K562 (cell line): ENCODE results near the gene YAF2. TPM values are rescaled to one million over a fixed set of nuclear protein-coding genes. Genes with fewer than 3 reads are reported as not detected.

Experiments used
- ATAC-seq: fragments of 200-7000 bp; cut with Tn5 transposase; 3 replicates; pipeline ENCODE4 v1.9.1; 2020; ENCODE audit warnings: moderate library complexity
- BruUV-seq: library from RNA; stranded (reverse); fragments of 400-500 nt; replicated peaks from 2 replicates; lab custom pipeline; 2021; lab: Mats Ljungman, UMichigan
- CTCF ChIA-PET: fragments of 300-600 bp; formaldehyde crosslinking; extraction: SDS; loops from one replicate; lab custom pipeline; 2021; ENCODE audit warnings: low intra/inter-chr PET ratio; lab: Yijun Ruan, JAX
- POLR2A ChIA-PET: fragments of 300-600, 350-650 bp; sonication (Branson Sonifier 250); formaldehyde crosslinking; extraction: SDS; loops from one replicate; lab custom pipeline; 2021; ENCODE audit warnings: antibody characterized with exemption, inconsistent platforms; lab: Yijun Ruan, JAX
- DNase-seq, 4 experiments: peaks; one replicate each; pipeline versions ENCODE4 v3.0.0 to v3.0.0-alpha.2; 2011 to 2018; ENCODE audit warnings: low spot score in 3 of 4, mixed read lengths in 3 of 4; ENCODE audit errors: extremely low read depth in 1 of 4
- FAIRE-seq: peaks from 2 replicates; lab custom pipeline; 2011; peaks lifted over from hg19 to GRCh38; lab: Jason Lieb, UNC
- H2AFZ ChIP-seq: 2 replicates; pipeline ENCODE4 v1.6.0; 2011; ENCODE audit warnings: low read depth, low read length, control low read depth, inconsistent platforms
- H3K27ac ChIP-seq: fragments of 200-600 bp; 3 replicates; pipeline ENCODE4 v1.8.0; 2011; ENCODE audit warnings: low read depth, mild to moderate bottlenecking, control low read depth, inconsistent platforms, low read length, moderate library complexity, mixed read lengths; ENCODE audit errors: extremely low read depth
- H3K27me3 ChIP-seq, 2 experiments: fragments of 300-600 bp in 1 of 2; 2 replicates in 1 of 2; 3 replicates in 1 of 2; pipeline versions ENCODE4 v1.6.0 to v1.8.0; 2011; ENCODE audit warnings: inconsistent platforms in 2 of 2, low read length in 2 of 2, mild to moderate bottlenecking in 1 of 2, mixed read lengths in 1 of 2, moderate library complexity in 1 of 2; ENCODE audit not compliant: control insufficient read depth in 2 of 2, insufficient read depth in 2 of 2
- H3K36me3 ChIP-seq: fragments of 300-600 bp; 3 replicates; pipeline ENCODE4 v1.8.0; 2011; ENCODE audit warnings: mild to moderate bottlenecking, low read length, inconsistent platforms; ENCODE audit not compliant: control insufficient read depth, insufficient read depth
- H3K4me1 ChIP-seq, 2 experiments: fragments of 200-600 bp in 1 of 2; replicated peaks in 1 of 2; 2 replicates in 1 of 2; 3 replicates in 1 of 2; pipeline versions ENCODE4 v1.5.1 to v1.8.0; 2011; ENCODE audit warnings: inconsistent platforms in 2 of 2, low read length in 2 of 2, mild to moderate bottlenecking in 1 of 2, mixed read lengths in 1 of 2, moderate library complexity in 1 of 2; ENCODE audit not compliant: control insufficient read depth in 2 of 2, insufficient read depth in 2 of 2
- H3K4me2 ChIP-seq: 2 replicates; pipeline ENCODE4 v1.6.1; 2011; ENCODE audit warnings: low read length, control low read depth, inconsistent platforms, mixed read lengths; ENCODE audit not compliant: insufficient read depth
- H3K4me3 ChIP-seq: fragments of 200-600 bp; sonication (generic), shearing (Covaris generic); 2 replicates; pipeline ENCODE4 v1.5.1; 2016; ENCODE audit warnings: control low read depth, inconsistent platforms
- H3K79me2 ChIP-seq: fragments of 200-600 bp; 3 replicates; pipeline ENCODE4 v1.8.0; 2011; ENCODE audit warnings: low read length, inconsistent platforms; ENCODE audit not compliant: control insufficient read depth, insufficient read depth
- H3K9ac ChIP-seq, 2 experiments: 2 replicates each; pipeline versions ENCODE4 v1.6.0 to v1.6.1; 2011; ENCODE audit warnings: low read depth in 2 of 2, low read length in 2 of 2, control low read depth in 1 of 2, inconsistent platforms in 1 of 2, mild to moderate bottlenecking in 1 of 2, mixed read lengths in 1 of 2; ENCODE audit not compliant: insufficient read depth in 1 of 2
- H3K9me1 ChIP-seq: one replicate; pipeline ENCODE4 v1.6.0; 2011; ENCODE audit warnings: inconsistent platforms, mild to moderate bottlenecking, low read length, moderate library complexity; ENCODE audit not compliant: control insufficient read depth, insufficient read depth
- H3K9me3 ChIP-seq: replicated peaks from 2 replicates; pipeline ENCODE4 v1.5.1; 2011; ENCODE audit warnings: low read depth, low read length, inconsistent platforms; ENCODE audit not compliant: control insufficient read depth, insufficient read depth
- H4K20me1 ChIP-seq: replicated peaks from 2 replicates; pipeline ENCODE4 v1.6.1; 2011; ENCODE audit warnings: low read length, inconsistent platforms, mixed read lengths; ENCODE audit not compliant: control insufficient read depth, insufficient read depth
- CAMTA2 ChIP-seq: fragments of 250-450 bp; sonication (Bioruptor Pico); conservative IDR thresholded peaks from 2 replicates; pipeline ENCODE4 v1.5.1; 2022
- E2F3 ChIP-seq: fragments of 250-450 bp; sonication (Bioruptor Pico); IDR thresholded peaks from 2 replicates; pipeline ENCODE4 v1.4.0; 2020; ENCODE audit warnings: mild to moderate bottlenecking
- KLF13 ChIP-seq: fragments of 450-650 bp; IDR thresholded peaks from 2 replicates; pipeline ENCODE4 v1.6.1; 2016; ENCODE audit warnings: missing genetic modification characterization, low read depth, mild to moderate bottlenecking, missing compliant biosample characterization, moderate library complexity, borderline replicate concordance
- RBM15 ChIP-seq: fragments of 200-400 bp; formaldehyde crosslinking; IDR thresholded peaks from 2 replicates; pipeline ENCODE4 v1.6.1; 2018; ENCODE audit warnings: mild to moderate bottlenecking, low read length, moderate library complexity; ENCODE audit not compliant: insufficient read depth
- SAP30 ChIP-seq: fragments of 200-600 bp; sonication (generic); IDR thresholded peaks from 2 replicates; pipeline ENCODE4 v1.6.1; 2012; ENCODE audit warnings: borderline replicate concordance, low read depth, mild to moderate bottlenecking, moderate library complexity, low read length, control low read depth, inconsistent platforms; ENCODE audit not compliant: insufficient read depth, poor library complexity, severe bottlenecking
- TAF1 ChIP-seq: IDR thresholded peaks from 2 replicates; pipeline ENCODE4 v1.6.1; 2011; ENCODE audit warnings: mild to moderate bottlenecking, low read length, moderate library complexity; ENCODE audit not compliant: insufficient read depth, control insufficient read depth, severe bottlenecking; ENCODE audit errors: extremely low read depth
- ZNF584 ChIP-seq: fragments of 200-800 bp; sonication (Bioruptor generic); IDR thresholded peaks from 2 replicates; pipeline ENCODE4 v1.6.1; 2016; ENCODE audit warnings: low read depth, mild to moderate bottlenecking, missing genetic modification characterization, missing compliant biosample characterization
- ZNF586 ChIP-seq: fragments of 450-650 bp; formaldehyde crosslinking; conservative IDR thresholded peaks from 2 replicates; pipeline ENCODE4 v1.4.0; 2020; ENCODE audit warnings: mild to moderate bottlenecking, moderate library complexity
- WGBS: fragments of 100-300 bp; shearing (Covaris generic); methylation state at CpG from one replicate; pipeline ENCODE4 v1.1.6; 2016; ENCODE audit warnings: low coverage, mixed read lengths; ENCODE audit not compliant: insufficient coverage; ENCODE audit errors: missing lambda C conversion rate; 5-methylcytosine and 5-hydroxymethylcytosine counted together
- in situ Hi-C: fragments of 300-500 bp; cut with MboI; formaldehyde crosslinking; loops from 4 replicates; pipeline ENCODE4 v1.15.0; 2018; ENCODE audit warnings: inconsistent platforms, mixed read lengths
- intact Hi-C: fragments of 100-400 bp; cut with micrococcal nuclease; formaldehyde crosslinking; loops from 2 replicates; pipeline ENCODE4 v1.14.2; 2022
- polyA plus RNA-seq, 8 experiments: library from polyadenylated mRNA; depleted of rRNA in 4 of 8; stranded (reverse) in 5 of 8; unstranded in 3 of 8; fragments of >200 nt; fragmentation: Nextera tagmentation in 2 of 8; fragmentation: Illumina TruSeq in 1 of 8; extraction: Ambion mirVana in 2 of 8; extraction: Trizol in 1 of 8; gene quantifications; 2 replicates each; pipeline versions ENCODE4 v1.2.1 to v1.2.3, GENCODE V29; 2011 to 2014; ENCODE audit warnings: inconsistent platforms in 1 of 8, missing spikeins in 1 of 8
- total RNA-seq, 7 experiments: library from RNA; depleted of rRNA in 6 of 7; stranded (reverse); fragments of >200 nt in 6 of 7; fragmentation: Illumina TruSeq in 2 of 7; extraction: Trizol in 2 of 7; gene quantifications; 2 replicates each; pipeline versions ENCODE4 v1.2.1 to v1.2.3, GENCODE V29; 2011 to 2021; ENCODE audit warnings: low replicate concordance in 1 of 7
- TF ChIP-seq, protein P1 (sequence below): fragments of 450-650 bp; formaldehyde crosslinking; IDR thresholded peaks from 2 replicates; pipeline ENCODE4 v1.4.0; 2022; ENCODE audit warnings: mild to moderate bottlenecking, moderate library complexity
- TF ChIP-seq, protein P2 (sequence below): IDR thresholded peaks from 3 replicates; pipeline ENCODE4 v1.6.1; 2011; ENCODE audit warnings: borderline replicate concordance, mild to moderate bottlenecking; ENCODE audit not compliant: insufficient read length, insufficient read depth
- TF ChIP-seq, protein P3 (sequence below): fragments of 250-450 bp; sonication (Bioruptor Pico); IDR thresholded peaks from 2 replicates; pipeline ENCODE4 v1.8.0; 2022; ENCODE audit warnings: moderate library complexity, mild to moderate bottlenecking, inconsistent platforms

Gene YAF2
- total and polyA plus RNA-seq, 9 of the 15 experiments (the other 6 are each of a cell fraction or from before 2014, with no cell fraction given) = 10.6 to 26.4 (median 21.3) TPM

- ChIA-PET POLR2A (no interaction called here), CTCF (no interaction called here)
- no peaks in the 10 kb centered on the region for H3K27me3 ChIP-seq
- DNase-seq = no peak
- H3K4me2 ChIP-seq = no peak overlapping the region
- H3K9me1 ChIP-seq = no peaks in the 10 kb centered on the region
- 81% methylated on average over 2 of the region's 2 CpGs for WGBS
- in situ Hi-C loops = no loop called here
- 0 out of 5 replicates have a peak, but pooled peaks cover 0 to 3% of the 10 kb centered on the region in 2 experiments for H3K4me1 ChIP-seq
- ATAC-seq = no peak
- TF ChIP-seq CAMTA2 (no peak), SAP30 (no peak), E2F3 (CRISPR knock-in tag) (no peak), RBM15 (no peak), KLF13 (tag) (no peak), ZNF586 (no peak), TAF1 (no peak), ZNF584 (CRISPR knock-in tag) (no peak)
- TF ChIP-seq, protein P1, sequence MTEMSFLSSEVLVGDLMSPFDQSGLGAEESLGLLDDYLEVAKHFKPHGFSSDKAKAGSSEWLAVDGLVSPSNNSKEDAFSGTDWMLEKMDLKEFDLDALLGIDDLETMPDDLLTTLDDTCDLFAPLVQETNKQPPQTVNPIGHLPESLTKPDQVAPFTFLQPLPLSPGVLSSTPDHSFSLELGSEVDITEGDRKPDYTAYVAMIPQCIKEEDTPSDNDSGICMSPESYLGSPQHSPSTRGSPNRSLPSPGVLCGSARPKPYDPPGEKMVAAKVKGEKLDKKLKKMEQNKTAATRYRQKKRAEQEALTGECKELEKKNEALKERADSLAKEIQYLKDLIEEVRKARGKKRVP (CRISPR knock-in tag) = no peak
- TF ChIP-seq, protein P2, sequence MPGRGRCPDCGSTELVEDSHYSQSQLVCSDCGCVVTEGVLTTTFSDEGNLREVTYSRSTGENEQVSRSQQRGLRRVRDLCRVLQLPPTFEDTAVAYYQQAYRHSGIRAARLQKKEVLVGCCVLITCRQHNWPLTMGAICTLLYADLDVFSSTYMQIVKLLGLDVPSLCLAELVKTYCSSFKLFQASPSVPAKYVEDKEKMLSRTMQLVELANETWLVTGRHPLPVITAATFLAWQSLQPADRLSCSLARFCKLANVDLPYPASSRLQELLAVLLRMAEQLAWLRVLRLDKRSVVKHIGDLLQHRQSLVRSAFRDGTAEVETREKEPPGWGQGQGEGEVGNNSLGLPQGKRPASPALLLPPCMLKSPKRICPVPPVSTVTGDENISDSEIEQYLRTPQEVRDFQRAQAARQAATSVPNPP = no peak
- TF ChIP-seq, protein P3, sequence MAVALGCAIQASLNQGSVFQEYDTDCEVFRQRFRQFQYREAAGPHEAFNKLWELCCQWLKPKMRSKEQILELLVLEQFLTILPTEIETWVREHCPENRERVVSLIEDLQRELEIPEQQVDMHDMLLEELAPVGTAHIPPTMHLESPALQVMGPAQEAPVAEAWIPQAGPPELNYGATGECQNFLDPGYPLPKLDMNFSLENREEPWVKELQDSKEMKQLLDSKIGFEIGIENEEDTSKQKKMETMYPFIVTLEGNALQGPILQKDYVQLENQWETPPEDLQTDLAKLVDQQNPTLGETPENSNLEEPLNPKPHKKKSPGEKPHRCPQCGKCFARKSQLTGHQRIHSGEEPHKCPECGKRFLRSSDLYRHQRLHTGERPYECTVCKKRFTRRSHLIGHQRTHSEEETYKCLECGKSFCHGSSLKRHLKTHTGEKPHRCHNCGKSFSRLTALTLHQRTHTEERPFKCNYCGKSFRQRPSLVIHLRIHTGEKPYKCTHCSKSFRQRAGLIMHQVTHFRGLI (CRISPR knock-in tag) = no peak
- no peak overlapping the region for H2AFZ ChIP-seq
- FAIRE-seq = no peak
- no peak overlapping the region for H3K27ac ChIP-seq
- no peaks in the 10 kb centered on the region for H3K9me3 ChIP-seq
- BruUV-seq = no TSS peak
- peaks cover 6% of the 10 kb centered on the region for H3K36me3 ChIP-seq
- H3K9ac ChIP-seq = no peak overlapping the region
- H3K4me3 ChIP-seq = no peak overlapping the region
- H4K20me1 ChIP-seq = no peaks in the 10 kb centered on the region
- H3K79me2 ChIP-seq = no peaks in the 10 kb centered on the region
- intact Hi-C loops = no loop called here
These were observed 37.0 kb downstream of the YAF2 start for GRCh38 chr12:42201063-42201462.
